ENCODE measurements around the gene HSPBAP1.

DNA sequence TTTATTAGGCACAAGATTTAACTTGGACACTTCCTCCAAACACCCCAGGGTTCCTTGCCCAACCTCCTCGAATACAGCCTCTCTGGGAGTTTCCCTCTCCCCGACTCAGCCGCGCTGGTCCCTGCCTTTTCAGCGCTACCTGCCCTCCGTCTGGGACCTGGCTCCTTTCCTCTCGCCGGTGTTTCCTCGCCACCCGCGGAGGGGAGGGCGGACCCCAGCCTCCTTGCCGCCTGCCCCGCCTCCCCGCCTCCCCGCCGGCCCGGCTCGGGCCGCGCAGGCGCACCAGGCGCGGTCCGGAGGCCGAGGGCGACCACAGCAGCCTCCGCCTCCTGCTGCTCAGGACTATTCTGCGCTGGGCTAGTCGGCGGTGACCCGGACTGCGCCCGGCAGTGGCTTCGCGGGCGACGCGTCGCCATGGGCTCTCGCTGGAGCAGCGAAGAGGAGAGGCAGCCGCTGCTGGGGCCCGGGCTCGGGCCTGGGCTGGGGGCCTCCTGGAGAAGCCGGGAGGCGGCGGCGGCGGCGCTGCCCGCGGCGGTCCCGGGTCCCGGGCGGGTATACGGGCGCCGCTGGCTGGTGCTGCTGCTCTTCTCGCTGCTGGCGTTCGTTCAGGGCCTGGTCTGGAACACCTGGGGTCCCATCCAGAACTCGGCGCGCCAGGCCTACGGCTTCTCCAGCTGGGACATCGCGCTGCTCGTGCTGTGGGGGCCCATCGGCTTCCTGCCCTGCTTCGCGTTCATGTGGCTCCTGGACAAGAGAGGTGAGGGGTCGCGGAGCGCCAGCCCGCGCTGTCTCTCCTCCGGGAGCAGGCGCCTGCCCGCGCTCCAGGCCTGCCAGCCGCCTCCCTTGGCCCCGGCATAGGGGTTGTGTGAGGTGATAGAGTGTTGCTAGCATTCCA, 1.4 kb upstream of the HSPBAP1 start, which contains the start of gene SLC49A4:
- peak; percentile 60 for TF ChIP-seq POLR2AphosphoS5 (IDR thresholded peaks at IDR 0.05)
- TF ChIP-seq, protein P1, sequence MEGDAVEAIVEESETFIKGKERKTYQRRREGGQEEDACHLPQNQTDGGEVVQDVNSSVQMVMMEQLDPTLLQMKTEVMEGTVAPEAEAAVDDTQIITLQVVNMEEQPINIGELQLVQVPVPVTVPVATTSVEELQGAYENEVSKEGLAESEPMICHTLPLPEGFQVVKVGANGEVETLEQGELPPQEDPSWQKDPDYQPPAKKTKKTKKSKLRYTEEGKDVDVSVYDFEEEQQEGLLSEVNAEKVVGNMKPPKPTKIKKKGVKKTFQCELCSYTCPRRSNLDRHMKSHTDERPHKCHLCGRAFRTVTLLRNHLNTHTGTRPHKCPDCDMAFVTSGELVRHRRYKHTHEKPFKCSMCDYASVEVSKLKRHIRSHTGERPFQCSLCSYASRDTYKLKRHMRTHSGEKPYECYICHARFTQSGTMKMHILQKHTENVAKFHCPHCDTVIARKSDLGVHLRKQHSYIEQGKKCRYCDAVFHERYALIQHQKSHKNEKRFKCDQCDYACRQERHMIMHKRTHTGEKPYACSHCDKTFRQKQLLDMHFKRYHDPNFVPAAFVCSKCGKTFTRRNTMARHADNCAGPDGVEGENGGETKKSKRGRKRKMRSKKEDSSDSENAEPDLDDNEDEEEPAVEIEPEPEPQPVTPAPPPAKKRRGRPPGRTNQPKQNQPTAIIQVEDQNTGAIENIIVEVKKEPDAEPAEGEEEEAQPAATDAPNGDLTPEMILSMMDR (IDR thresholded peaks at IDR 0.05), result no peak
- TF ChIP-seq POLR2A (IDR thresholded peaks at IDR 0.05), result peak; percentile 93
